Gastroesophageal sphincter (tissue), 4 donors: Measurements from ENCODE around the gene DNPH1. TPM values are rescaled to one million over a fixed set of nuclear protein-coding genes. Genes with fewer than 3 reads are reported as not detected.

Experiments used
- ATAC-seq: fragments of 150-250 bp; one replicate; pipeline ENCODE4 v1.9.1; 2016; ENCODE audit warnings: mild to moderate bottlenecking, moderate library complexity
- H3K27ac ChIP-seq, 4 donors: fragments of 200-600 bp; sonication (generic) in 3 of 4; 1 replicate in 3 of 4; 2 replicates in 1 of 4; pipeline ENCODE4 v1.5.1; 2016 to 2019
- H3K27me3 ChIP-seq: fragments of 200-600 bp; sonication (generic); one replicate; pipeline ENCODE4 v1.5.1; 2019
- H3K36me3 ChIP-seq, 2 donors: fragments of 200-600 bp; sonication (generic); one replicate each; pipeline ENCODE4 v1.5.1; 2019; ENCODE audit warnings: control low read depth in 1 of 2
- H3K4me1 ChIP-seq, 3 donors: fragments of 200-600 bp; sonication (generic); 1 replicate in 2 of 3; 2 replicates in 1 of 3; pipeline ENCODE4 v1.5.1; 2016 to 2019; ENCODE audit warnings: control low read depth in 2 of 3
- H3K4me3 ChIP-seq, 2 donors: fragments of 200-600 bp; sonication (generic); one replicate each; pipeline ENCODE4 v1.5.1; 2019; ENCODE audit warnings: mild to moderate bottlenecking in 1 of 2, moderate library complexity in 1 of 2
- H3K9me3 ChIP-seq, 3 donors: fragments of 200-600 bp; sonication (generic); one replicate each; pipeline ENCODE4 v1.5.1; 2017 to 2019; ENCODE audit warnings: control low read depth in 2 of 3
- EP300 ChIP-seq: sonication (generic); formaldehyde crosslinking; IDR thresholded peaks from one replicate; pipeline ENCODE4 v1.6.1; 2017; ENCODE audit warnings: antibody characterized with exemption, mild to moderate bottlenecking
- POLR2A ChIP-seq, 2 donors: fragments of 450-650 bp; IDR thresholded peaks; one replicate each; pipeline ENCODE4 v1.6.1; 2017; ENCODE audit warnings: antibody characterized with exemption in 2 of 2, mild to moderate bottlenecking in 2 of 2, moderate library complexity in 1 of 2
- POLR2AphosphoS5 ChIP-seq: sonication (generic); formaldehyde crosslinking; IDR thresholded peaks from one replicate; pipeline ENCODE4 v1.6.1; 2017; ENCODE audit warnings: antibody characterized with exemption
- WGBS, 2 donors: methylation state at CpG; one replicate each; pipeline ENCODE4 v1.1.5; 2018; ENCODE audit warnings: low coverage in 1 of 2; 5-methylcytosine and 5-hydroxymethylcytosine counted together
- total RNA-seq, 4 donors: library from RNA; depleted of rRNA; stranded (reverse); fragments of >200 nt; gene quantifications; one replicate each; pipeline ENCODE4 v1.1.0, GENCODE V29; 2016
- TF ChIP-seq, protein P1 (sequence below), 4 experiments: fragments of 200-600 bp in 2 of 4; fragments of 450-650 bp in 2 of 4; sonication (generic) in 1 of 4; IDR thresholded peaks; one replicate each; pipeline ENCODE4 v1.5.1; 2017 to 2019; ENCODE audit warnings: antibody characterized with exemption in 4 of 4, mild to moderate bottlenecking in 2 of 4, moderate library complexity in 2 of 4

Gene DNPH1
- total RNA-seq, 4 donors from 2014 or later, result 66.5 to 95.0 (median 86.6) TPM

DNA sequence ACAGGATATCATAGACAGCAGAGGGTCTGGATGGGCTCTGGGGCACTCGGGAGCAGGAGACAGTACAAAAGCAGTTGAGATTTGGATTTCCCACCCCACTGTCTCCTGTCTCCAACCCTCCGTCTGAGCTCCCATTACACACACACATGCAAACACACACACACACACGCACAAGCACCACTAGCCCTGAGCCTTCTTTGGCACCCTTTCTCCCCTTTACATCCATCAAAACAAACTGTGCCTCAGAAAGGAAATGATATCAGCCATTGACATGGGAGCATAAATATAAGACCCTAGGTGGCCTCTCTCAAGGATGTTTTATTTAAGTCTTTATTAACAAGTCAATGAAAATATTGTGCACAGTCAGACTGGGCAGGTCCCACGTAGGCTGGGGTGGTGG is 31.5 kb upstream of the DNPH1 start:
- H3K4me3 ChIP-seq, result no peak overlapping the region
- peaks cover 22% of the 10 kb centered on the region for H3K27me3 ChIP-seq
- TF ChIP-seq, protein P1, sequence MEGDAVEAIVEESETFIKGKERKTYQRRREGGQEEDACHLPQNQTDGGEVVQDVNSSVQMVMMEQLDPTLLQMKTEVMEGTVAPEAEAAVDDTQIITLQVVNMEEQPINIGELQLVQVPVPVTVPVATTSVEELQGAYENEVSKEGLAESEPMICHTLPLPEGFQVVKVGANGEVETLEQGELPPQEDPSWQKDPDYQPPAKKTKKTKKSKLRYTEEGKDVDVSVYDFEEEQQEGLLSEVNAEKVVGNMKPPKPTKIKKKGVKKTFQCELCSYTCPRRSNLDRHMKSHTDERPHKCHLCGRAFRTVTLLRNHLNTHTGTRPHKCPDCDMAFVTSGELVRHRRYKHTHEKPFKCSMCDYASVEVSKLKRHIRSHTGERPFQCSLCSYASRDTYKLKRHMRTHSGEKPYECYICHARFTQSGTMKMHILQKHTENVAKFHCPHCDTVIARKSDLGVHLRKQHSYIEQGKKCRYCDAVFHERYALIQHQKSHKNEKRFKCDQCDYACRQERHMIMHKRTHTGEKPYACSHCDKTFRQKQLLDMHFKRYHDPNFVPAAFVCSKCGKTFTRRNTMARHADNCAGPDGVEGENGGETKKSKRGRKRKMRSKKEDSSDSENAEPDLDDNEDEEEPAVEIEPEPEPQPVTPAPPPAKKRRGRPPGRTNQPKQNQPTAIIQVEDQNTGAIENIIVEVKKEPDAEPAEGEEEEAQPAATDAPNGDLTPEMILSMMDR (IDR thresholded peaks at IDR 0.05), result no peak
- no peak for TF ChIP-seq POLR2A (IDR thresholded peaks at IDR 0.05)
- TF ChIP-seq POLR2AphosphoS5, result no peak
- no peak for TF ChIP-seq EP300
- no peaks in the 10 kb centered on the region for H3K4me1 ChIP-seq
- H3K27ac ChIP-seq, result no peak overlapping the region
- WGBS, 2 donors, result 69 to 90% methylated on average over 2 to 3 of the region's 4 CpGs
- H3K9me3 ChIP-seq, result no peaks in the 10 kb centered on the region
- H3K36me3 ChIP-seq, result no peaks in the 10 kb centered on the region
- no peak for ATAC-seq

DNA sequence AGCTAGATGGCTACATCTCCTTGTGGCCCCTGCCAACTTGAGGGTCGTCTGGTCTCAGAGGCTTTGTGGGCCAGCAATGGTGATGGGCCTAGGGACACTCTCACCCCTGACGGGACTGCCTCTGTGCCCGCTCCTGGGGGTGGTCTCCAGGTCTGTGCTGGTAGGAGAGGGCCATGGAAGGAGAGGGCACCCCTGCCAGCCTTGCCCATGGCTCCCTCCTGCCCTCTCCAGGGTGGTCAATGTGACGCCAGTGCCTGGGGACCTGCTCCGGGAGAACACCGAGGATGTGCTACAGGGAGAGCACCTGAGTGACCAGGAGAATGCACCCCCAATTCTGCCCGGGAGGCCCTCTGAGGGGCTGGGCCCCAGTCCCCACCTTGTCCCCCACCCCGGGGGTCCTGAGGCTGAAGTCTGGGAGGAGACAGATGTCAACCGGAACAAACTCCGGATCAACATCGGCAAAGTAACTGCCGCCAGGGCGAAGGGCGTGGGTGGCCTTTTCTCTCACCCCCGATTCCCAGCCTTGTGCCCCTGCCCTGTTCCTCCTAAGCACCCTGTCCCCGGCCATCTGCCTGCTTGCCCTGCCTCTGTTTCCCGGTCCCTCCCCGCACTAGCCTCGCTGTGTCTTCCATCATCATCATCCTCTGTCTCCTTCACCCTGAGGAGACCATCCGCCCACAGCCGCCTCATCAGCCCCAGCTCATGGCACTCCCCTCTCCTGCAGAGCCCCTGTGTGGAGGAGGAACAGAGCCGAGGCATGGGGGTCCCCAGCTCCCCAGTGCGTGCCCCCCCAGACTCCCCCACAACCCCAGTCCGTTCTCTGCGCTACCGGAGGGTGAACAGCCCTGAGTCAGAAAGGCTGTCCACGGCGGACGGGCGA is 29.8 kb upstream of the DNPH1 start:
- no peak overlapping the region for H3K4me3 ChIP-seq
- no peak for TF ChIP-seq POLR2AphosphoS5
- no peak for TF ChIP-seq POLR2A (IDR thresholded peaks at IDR 0.05)
- TF ChIP-seq EP300, result no peak
- TF ChIP-seq, protein P1 (IDR thresholded peaks at IDR 0.05), result no peak
- no peaks in the 10 kb centered on the region for H3K9me3 ChIP-seq
- ATAC-seq, result no peak
- no peak overlapping the region for H3K27ac ChIP-seq
- 80 to 96% methylated on average over 4 to 9 of the region's 30 CpGs for WGBS, 2 donors
- no peaks in the 10 kb centered on the region for H3K4me1 ChIP-seq
- H3K27me3 ChIP-seq, result peaks cover 39% of the 10 kb centered on the region
- H3K36me3 ChIP-seq, result no peaks in the 10 kb centered on the region

DNA sequence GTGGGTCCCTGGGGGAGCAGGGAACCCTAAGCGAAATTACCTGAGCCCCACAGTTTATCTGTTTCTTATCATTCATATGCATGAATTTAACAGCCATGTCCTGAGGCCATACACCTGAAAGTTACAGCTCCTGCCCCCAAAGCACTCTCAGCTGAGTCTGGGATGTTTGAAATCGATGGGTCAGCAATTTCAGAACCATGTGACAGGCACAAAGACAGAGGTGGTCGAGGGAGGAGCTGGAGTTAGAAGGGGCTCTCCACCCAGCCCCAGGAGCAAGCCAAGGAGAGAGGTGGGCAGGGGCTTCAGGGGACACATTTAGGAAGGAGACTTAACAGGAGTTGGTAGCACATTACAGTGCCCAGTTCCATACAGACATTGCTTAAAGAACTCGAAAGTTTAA is 28.9 kb upstream of the DNPH1 start:
- no peaks in the 10 kb centered on the region for H3K4me1 ChIP-seq
- peaks cover 48% of the 10 kb centered on the region for H3K27me3 ChIP-seq
- no peak overlapping the region for H3K4me3 ChIP-seq
- no peak for ATAC-seq
- H3K9me3 ChIP-seq, result no peaks in the 10 kb centered on the region
- no peaks in the 10 kb centered on the region for H3K36me3 ChIP-seq
- no peak overlapping the region for H3K27ac ChIP-seq
- WGBS, 2 donors, result 65 to 100% methylated on average over 1 to 3 of the region's 4 CpGs
- no peak for TF ChIP-seq POLR2AphosphoS5
- TF ChIP-seq EP300, result no peak
- TF ChIP-seq POLR2A (IDR thresholded peaks at IDR 0.05), result no peak
- TF ChIP-seq, protein P1 (IDR thresholded peaks at IDR 0.05), result no peak

DNA sequence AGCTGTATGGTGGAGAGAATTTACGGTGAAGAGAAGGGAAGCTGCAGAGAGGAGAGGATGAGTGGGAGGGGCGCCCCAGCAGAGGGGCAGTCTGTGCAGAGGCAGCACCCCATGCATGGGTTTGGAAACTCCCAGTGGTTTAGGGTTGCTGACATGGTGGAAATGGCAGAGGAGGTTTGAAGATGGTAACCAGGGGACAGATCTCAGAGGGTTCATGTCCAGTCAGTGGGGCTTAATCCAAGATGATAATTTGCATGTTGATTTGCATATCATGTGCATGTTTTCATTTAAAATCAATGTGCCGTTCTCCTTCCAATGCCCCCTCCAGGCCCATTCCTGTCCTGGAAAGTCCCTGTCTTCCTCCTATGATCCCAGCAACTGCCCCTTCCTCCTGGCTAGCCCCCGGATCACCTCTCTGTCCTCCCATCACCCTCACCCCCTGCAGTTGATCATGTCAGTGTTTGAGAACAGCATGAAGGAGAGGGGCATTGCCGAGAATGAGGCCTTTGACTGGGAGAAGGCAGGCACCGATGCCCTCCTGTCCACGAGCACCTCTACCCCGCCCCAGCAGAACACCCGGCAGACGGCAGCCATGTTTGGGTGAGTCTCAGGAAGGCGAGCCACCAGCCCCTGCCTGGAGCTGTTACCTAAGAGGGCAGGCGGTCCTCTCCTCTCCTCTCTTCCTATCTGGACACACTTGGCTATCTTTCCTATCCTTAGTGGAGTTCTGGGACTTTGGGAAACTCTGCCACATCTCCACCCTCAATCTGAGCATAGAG is 28.3 kb upstream of the DNPH1 start:
- H3K9me3 ChIP-seq, result no peaks in the 10 kb centered on the region
- no peaks in the 10 kb centered on the region for H3K4me1 ChIP-seq
- WGBS, 2 donors, result 20 to 73% methylated on average over 1 to 4 of the region's 12 CpGs
- TF ChIP-seq POLR2AphosphoS5, result no peak
- TF ChIP-seq EP300, result no peak
- TF ChIP-seq, protein P1 (IDR thresholded peaks at IDR 0.05), result no peak
- no peak for TF ChIP-seq POLR2A (IDR thresholded peaks at IDR 0.05)
- no peak overlapping the region for H3K27ac ChIP-seq
- H3K36me3 ChIP-seq, result no peaks in the 10 kb centered on the region
- H3K4me3 ChIP-seq, result no peak overlapping the region
- ATAC-seq, result no peak
- peaks cover 54% of the 10 kb centered on the region for H3K27me3 ChIP-seq
